ENCODE results near the gene DNER.

The DNER gene

GRCh38 chr2:229393926-229394325 lies 320.4 kb downstream of the DNER start:
- TF ChIP-seq CTCF (IDR thresholded peaks at IDR 0.05; ENCODE audit: insufficient read depth, low read length, poor library complexity, severe bottlenecking), result no peak
- no peak for DNase-seq (ENCODE audit: extremely low read depth, insufficient read length)
- H3K36me3 ChIP-seq (ENCODE audit: control insufficient read depth, insufficient read depth, low read length), result no peaks in the 10 kb centered on the region
- no peaks in the 10 kb centered on the region for H3K27me3 ChIP-seq (replicated peaks; ENCODE audit: control insufficient read depth, insufficient read depth, low read length)
- H3K4me3 ChIP-seq (replicated peaks; ENCODE audit: low read depth, low read length), result no peak overlapping the region

- H3K36me3 ChIP-seq (ENCODE audit: control insufficient read depth, insufficient read depth, low read length), result no peaks in the 10 kb centered on the region
- no peak overlapping the region for H3K4me3 ChIP-seq (replicated peaks; ENCODE audit: low read depth, low read length)
- TF ChIP-seq CTCF (IDR thresholded peaks at IDR 0.05; ENCODE audit: insufficient read depth, low read length, poor library complexity, severe bottlenecking), result no peak
- H3K27me3 ChIP-seq (replicated peaks; ENCODE audit: control insufficient read depth, insufficient read depth, low read length), result no peaks in the 10 kb centered on the region; the same call in 1 of the 2 replicates
- DNase-seq (ENCODE audit: extremely low read depth, insufficient read length), result no peak
Measured at GRCh38 chr2:229392196-229392595, 322.2 kb downstream of the DNER start.

GRCh38 chr2:229388731-229389130 lies 325.6 kb downstream of the DNER start:
- Histone ChIP-seq H3K4me3 (replicated peaks; ENCODE audit: low read depth, low read length) (no peak overlapping the region), H3K27me3 (replicated peaks; ENCODE audit: control insufficient read depth, insufficient read depth, low read length) (no peaks in the 10 kb centered on the region; the same call in 1 of the 2 replicates), H3K36me3 (ENCODE audit: control insufficient read depth, insufficient read depth, low read length) (no peaks in the 10 kb centered on the region)
- no peak for DNase-seq (ENCODE audit: extremely low read depth, insufficient read length)
- no peak for TF ChIP-seq CTCF (IDR thresholded peaks at IDR 0.05; ENCODE audit: insufficient read depth, low read length, poor library complexity, severe bottlenecking)

- no peaks in the 10 kb centered on the region; the same call in 1 of the 2 replicates for H3K27me3 ChIP-seq (replicated peaks; ENCODE audit: control insufficient read depth, insufficient read depth, low read length)
- H3K4me3 ChIP-seq (replicated peaks; ENCODE audit: low read depth, low read length), result no peak overlapping the region
- H3K36me3 ChIP-seq (ENCODE audit: control insufficient read depth, insufficient read depth, low read length), result no peaks in the 10 kb centered on the region
- TF ChIP-seq CTCF (IDR thresholded peaks at IDR 0.05; ENCODE audit: insufficient read depth, low read length, poor library complexity, severe bottlenecking), result no peak
- no peak for DNase-seq (ENCODE audit: extremely low read depth, insufficient read length)
Measured at GRCh38 chr2:229387866-229388265, 326.5 kb downstream of the DNER start.

- Histone ChIP-seq H3K36me3 (ENCODE audit: control insufficient read depth, insufficient read depth, low read length) (no peaks in the 10 kb centered on the region), H3K27me3 (replicated peaks; ENCODE audit: control insufficient read depth, insufficient read depth, low read length) (no peaks in the 10 kb centered on the region), H3K4me3 (replicated peaks; ENCODE audit: low read depth, low read length) (no peak overlapping the region)
- DNase-seq (ENCODE audit: extremely low read depth, insufficient read length), result no peak
- TF ChIP-seq CTCF (IDR thresholded peaks at IDR 0.05; ENCODE audit: insufficient read depth, low read length, poor library complexity, severe bottlenecking), result no peak
Measured at GRCh38 chr2:229380101-229380625, 334.2 kb downstream of the DNER start.

GRCh38 chr2:229378386-229378785 lies 336.0 kb downstream of the DNER start:
- Histone ChIP-seq H3K4me3 (replicated peaks; ENCODE audit: low read depth, low read length) (no peak overlapping the region), H3K36me3 (ENCODE audit: control insufficient read depth, insufficient read depth, low read length) (no peaks in the 10 kb centered on the region), H3K27me3 (replicated peaks; ENCODE audit: control insufficient read depth, insufficient read depth, low read length) (no peaks in the 10 kb centered on the region)
- TF ChIP-seq CTCF (IDR thresholded peaks at IDR 0.05; ENCODE audit: insufficient read depth, low read length, poor library complexity, severe bottlenecking), result no peak
- no peak for DNase-seq (ENCODE audit: extremely low read depth, insufficient read length)

All from GM06990 (cell line).